DMS114 treated with DMSO at 0.1 percent for 48 hours (cell line): ENCODE results near the gene PSD4.

Source experiments
- DNase-seq: peaks from one replicate; lab custom pipeline; 2025; ENCODE audit not compliant: unreplicated experiment; lab: John Stamatoyannopoulos, UW

Gene PSD4

DNA sequence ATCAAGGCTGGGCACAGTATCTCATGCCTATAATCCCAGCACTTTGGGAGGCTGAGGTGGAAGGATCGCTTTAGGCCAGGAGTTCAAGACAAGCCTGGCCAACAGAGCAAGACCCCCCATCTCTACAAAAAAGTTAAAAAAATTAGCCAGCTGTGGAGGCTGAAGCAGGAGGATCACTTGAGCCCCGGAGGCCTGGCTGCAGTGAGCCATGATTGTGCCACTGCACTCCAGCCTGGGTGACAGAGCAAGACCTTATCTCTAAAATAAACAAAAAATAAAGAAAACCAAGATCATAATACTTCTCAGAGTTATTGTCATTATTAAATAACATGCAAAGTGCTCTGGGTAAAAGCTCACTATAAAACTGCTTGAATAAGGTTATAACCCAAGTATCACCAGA lies 31.5 kb upstream of the PSD4 start:
- DNase-seq: no peak

DNA sequence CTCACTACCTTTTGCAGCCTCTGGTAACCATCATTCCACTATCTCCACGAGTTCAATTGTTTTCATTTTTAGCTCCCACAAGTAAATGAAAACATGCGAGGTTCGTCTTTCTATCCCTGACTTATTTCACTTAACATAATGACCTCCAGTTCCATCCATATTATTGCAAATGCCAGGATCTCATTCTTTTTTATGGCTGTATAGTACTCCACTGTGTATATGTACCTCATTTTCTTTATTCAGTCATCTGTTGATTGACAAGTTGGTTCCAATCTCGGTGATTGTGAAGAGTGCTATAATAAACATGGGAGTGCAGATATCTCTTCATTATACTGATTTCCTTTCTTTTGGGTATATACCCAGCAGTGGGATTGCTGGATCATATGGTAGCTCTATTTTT lies 29.5 kb upstream of the PSD4 start:
- DNase-seq: no peak

DNA sequence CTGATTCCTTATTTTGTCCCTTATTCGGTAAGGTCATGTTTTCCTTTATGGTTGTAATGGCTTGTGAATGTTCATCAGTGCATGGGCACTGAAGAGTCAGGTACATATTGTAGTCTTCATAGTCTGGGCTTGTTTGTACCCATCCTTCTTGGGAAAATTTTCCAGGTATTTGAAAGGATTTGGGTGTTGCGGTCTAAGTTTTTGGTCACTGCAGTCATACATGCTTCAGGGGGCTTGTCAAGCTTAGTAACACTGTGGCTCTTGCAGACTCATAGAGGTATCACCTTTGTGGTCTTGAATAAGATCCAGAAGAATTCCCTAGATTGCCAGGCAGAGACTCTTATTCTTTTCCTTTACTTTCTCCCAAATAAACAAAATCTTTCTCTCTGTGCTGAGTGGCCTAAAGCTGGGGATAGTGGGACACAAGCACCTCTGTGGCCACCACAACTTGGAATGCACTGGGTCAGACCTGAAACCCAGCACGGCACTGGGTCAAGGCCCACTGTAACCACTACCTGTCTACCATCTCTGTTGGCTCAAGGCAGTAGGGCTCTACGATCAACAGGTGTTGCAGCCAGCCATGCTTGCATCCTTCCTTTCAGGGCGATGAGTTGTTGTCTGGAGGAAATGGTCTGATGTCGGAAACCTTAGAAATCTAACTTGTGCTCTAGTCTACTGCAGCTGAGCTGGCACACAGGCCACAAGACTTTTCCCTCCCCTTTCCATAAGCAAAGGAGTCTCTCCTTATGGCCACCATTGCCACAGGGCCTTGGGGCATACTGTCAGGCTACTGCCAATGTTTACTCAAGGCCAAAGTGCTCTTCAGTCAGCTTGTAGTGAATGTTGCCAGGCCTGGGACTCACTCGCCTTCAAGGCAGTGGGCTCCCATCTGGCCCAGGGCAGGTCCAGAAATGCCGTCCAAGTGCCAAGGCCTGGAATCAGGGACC lies 24.9 kb upstream of the PSD4 start:
- DNase-seq: no peak

DNA sequence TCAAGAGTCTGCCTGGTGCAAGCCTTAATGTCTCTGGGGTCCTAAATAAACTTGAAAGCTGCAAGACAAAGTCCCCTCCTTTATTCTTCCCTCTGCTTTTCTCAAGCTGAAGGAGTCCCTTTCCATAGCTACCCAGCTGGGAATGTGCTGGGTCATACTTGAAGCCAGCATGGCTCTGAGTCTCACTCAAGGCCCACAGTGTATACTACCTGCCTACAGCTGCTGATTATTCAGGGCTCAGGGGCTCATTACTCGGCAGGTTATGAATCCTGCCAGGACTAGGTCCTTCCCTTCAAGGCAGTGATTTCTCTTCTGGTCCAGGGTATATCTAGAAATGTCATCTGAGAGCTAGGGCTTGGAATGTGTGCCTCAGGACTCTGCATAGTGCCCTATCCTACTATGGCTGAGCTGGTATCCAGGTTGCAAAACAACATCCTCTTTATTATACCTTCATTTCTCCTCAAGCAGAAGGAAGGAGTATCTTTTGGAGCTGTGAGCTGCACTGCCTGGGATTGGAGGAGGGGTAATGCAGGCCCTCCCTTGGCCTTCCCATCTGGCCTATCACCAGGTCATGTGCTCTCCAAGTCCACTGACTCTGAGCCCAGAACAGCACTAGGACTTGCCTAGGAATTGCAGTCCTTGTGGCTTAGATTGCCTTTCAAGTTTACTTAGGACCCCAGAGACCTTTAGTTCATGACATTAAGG lies 24.1 kb upstream of the PSD4 start:
- no peak for DNase-seq

DNA sequence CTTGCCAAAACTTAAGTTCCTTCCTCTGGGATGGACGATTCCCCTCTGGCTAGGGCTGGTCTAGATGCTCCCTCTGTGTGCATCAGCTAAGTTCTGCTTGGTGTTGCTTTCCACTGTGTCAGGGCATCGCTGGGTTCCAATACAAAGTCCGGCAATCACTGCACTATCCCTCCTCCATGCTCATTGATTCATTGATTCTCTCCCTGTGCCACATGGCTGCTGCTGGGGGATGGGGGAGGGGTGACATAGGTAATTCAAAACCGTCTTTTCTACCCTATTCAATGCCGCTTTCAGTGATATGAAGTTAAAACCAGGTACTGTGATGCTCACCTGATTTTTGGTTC lies 23.5 kb upstream of the PSD4 start:
- no peak for DNase-seq

DNA sequence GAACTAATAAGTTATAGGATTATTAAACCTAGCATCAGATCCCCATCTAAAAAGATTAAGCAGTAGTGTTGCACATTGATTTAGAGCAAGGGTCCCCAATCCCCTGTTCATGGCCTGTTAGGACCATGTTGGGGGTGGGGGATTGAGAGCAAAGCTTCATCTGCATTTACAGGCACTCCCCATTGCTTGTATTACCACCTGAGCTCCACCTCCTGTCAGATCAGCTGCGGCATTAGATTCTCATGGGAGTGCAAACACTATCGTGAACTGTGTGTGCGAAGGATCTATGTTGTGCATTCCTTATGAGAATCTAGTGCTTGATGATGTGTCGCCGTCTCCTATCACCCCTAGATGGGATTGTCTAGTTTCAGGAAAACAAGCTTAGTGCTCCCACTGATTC lies 18.4 kb upstream of the PSD4 start:
- DNase-seq: no peak

DNA sequence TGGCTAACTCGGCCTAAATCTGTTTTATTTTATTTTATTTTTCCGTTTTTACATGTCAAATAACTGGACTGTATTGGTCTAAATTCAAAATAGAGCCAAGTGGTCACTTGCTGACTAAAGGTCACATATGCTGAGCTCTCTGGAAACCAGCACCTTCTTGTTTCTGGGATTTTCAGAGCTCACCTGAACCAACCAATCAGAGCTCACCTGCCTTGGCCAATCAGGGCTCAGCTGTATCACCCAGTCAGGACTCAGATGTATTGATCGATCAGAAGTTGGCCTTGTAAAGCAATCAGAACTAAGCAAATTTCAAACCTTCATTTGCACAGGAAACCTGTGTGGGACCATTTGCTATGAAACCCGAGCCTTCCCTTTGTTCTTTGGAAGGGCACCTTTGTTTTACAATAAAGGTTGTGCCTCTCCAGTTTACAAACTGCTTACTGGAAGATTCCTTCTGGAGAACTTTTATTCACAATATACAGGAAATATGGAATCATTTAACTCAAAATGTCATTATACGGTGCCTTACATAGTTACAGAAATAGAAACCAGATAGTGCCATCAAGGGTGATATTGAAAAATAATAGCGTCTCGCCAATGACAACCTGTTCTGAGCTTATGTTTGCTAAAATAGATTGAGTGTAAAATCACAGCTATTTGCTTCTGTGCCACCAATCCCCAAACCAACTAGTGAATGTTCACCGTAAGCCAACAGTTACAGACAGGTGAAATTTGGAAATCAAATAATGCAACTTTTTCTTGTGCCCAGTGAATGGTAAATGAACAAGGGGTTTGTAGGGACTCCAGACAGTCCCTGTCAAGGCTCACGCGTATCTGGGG lies 17.3 kb upstream of the PSD4 start:
- DNase-seq: no peak

DNA sequence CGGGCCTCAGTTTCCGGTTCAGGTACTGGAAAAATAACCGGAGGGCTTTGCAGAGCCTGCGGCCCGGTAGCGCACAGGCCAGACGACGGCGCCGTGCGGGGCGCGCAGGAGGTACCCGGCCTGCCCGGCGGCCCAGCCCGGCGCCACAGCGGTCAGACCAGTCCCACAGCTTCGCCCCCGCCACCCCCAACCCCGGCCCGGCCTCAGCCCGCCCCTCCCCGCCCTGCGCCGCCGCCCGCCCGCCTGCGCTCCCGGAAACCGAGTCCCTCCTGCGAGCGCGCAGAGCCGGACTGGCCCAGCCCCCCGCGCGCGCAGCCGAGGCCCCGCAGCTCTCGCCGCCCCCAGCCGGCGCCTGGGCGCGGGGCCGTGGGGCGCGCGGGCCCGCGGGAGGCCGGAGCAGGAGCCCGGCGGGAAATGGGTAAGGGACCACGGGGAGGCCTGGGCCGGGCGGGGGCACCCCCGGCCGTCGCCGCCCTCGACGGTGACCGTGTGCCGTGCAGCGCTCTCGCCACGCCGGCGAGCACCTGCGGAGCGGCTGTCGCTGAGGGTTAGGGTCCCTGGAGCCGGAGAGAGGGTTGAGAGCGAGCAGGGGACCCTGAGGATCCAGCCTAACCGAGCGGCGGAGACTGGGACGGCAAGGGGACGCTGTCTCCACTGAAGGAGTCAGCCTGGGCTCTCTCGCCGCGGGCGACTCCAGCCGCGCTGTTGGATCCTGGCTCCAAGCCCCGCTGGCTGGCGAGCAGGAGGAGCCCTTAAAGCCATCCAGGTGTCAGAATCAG lies 16.5 kb upstream of the PSD4 start:
- no peak for DNase-seq

DNA sequence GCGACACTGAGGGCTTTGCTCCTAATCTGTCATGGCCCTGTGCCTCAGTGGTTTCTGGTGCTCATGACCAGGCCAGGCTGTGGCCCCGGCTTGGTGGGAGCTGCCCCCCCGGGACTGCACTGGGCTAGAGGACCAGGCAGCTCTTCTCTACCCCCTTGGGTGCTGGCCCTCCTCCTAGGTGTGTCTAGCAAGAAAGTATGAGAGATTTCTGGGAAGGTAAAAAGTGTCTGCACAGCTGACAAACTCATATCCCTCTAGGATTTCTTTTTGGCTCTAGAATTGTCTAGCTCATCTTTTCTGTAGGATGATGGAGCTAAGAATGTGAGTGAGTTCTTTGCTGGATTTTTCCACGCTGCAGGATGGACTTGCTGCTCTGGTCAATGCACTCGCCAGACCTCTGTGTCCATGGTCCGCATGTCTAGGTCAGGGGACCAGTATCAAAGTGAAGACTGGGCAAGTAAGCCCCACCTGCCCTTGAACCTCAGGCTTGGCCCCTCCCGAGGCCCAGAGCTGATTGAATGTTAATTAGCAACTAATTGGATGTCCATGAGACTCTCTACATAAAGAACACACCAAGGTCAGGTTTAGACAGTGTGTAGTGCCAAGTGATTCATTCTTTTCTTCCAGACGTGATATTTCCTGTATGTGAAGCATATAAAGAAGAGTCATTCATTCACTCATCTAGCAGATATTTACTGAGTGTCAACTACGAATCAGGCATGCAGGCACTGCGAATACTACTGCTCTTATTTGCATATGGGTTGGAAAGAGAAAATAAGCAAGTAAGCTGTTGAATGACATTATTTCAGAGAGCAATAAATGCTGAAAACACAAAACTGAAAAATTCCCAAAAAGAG lies 15.6 kb upstream of the PSD4 start:
- no peak for DNase-seq

DNA sequence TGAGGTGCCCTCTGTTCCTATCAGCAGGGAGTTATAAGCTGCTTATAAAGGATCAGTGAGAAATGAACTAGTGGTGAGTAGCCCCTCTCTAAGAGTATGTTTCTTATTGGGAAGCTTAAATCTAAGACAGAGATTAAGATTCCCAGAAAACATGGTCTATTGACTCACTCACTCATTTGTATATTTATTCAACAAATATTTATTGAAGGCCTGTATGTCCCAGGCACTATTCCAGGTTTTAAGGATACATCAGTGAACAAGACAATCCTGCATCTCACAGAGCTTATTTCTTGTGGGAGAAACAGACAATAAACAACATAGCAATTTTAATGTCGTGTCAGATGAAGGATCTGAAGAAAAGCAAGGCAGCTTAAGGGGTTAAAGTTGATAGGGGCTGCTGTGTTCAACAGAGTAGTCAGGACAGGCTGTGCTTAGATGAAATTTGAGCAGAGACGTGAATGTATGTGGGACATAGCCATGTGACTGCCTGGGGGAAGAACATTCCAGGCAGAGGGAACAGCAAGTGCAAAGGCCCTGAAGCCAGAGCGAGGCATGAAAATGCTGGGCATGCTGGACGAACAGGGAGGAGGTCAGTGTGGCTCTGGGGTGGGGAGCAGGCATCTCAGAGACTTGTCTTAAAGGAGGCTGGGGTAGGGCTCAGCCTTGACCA lies 14.8 kb upstream of the PSD4 start:
- no peak for DNase-seq

DNA sequence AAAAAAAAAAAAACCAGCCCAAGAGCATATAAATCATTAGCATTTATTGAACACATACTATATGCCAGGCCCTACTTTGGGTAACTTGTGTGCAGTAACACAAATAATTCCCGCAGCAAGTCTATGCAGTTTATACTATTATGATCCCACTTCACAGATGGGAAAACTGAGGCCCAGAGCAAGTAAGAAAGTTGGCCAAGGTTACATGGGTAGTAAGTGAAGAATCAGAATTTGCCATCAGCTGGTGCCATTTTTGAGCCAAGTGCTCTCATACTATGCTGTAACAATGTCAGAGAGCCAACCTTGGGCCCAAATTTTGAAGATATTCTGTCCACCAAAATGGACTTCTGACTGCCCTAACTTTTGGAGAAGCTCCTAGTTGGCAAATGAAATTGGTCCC lies 13.5 kb upstream of the PSD4 start:
- no peak for DNase-seq

DNA sequence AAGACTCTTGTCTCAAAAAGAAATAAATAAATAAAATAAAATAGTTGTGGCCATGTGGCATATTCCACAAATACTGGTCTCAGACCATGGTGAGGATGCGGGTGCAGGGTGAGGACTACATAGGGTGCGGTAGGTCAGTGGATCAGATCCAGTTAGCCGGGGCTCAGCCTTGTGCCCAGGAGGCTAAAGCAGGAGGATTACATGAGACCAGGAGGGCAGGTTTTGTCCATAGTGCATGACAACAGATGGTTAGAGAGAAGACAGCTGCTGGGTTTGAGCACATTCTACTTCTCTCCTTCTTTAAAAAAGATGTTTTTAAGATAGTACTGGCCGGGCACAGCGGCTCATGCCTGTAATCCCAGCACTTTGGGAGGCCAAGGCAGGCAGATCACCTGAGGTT lies 12.8 kb upstream of the PSD4 start:
- no peak for DNase-seq

DNA sequence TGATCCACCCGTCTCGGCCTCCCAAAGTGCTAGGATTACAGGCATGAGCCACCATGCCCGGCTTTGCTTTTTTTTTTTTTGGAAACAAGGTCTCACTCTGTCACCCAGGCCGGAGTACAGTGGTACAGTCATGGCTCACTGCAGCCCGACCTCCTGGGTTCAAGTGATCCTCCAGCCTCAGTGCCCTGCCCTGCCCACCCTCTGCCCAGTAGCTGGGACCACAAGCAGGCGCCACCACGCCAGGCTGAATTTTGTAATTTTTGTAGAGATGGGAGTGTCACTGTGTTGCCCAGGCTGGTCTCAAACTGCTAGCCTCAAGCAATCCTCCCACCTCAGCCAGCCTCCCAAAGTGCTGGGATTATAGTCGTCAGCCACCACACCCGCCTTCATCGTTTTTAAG lies 11.6 kb upstream of the PSD4 start:
- DNase-seq: no peak

DNA sequence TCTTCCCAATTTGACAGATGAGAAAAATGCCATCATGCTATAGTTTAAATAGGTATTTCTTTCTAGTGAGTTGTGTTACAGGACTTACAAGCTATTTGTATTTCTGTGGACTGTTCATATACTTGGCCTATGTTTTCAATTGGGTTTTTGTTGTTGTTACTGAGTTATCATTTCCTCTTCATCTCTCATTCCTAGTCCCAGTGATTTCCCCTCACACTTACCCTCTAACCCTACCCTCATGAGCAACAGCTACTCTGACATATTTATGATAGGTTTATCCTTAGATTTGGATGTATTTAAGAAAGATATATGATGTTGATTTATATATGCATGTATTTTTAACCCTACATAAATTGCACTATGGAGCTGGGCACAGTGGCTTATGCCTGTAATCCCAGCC lies 10.9 kb upstream of the PSD4 start:
- no peak for DNase-seq

DNA sequence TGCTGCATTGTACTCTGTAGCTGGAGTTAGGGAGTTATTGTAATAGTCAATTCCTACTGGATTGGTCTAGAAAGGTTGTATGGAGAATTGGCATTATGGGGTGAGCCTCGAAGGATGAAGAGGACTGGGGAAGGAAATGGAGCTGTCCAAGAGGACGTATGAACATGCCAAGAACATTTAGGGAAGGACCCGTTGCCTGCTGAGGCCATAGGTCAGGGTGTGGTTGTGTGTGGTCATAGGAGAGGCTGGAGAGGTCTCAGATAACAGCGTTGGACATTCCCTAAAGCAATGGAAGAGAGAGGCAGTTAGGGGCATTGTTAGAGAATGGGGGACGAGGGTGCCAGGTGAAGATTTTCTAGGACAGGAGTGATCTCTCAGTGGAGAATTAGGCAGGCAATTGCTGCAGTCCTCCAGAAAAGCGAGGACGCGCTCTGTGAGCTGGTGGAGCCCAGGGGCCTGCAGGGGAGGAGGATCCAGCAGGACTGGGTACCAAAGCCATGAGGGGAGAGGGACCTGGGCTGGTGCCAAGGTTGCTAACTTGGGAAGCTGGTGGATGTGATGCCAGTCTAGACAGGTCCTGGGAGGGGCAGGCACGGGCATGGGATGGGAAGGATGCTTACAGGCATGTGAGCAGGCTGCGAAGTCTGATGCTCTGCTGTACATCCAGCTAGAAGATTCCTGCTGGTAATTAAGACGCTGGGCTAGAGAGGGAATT lies 9.4 kb upstream of the PSD4 start:
- DNase-seq: no peak

DNA sequence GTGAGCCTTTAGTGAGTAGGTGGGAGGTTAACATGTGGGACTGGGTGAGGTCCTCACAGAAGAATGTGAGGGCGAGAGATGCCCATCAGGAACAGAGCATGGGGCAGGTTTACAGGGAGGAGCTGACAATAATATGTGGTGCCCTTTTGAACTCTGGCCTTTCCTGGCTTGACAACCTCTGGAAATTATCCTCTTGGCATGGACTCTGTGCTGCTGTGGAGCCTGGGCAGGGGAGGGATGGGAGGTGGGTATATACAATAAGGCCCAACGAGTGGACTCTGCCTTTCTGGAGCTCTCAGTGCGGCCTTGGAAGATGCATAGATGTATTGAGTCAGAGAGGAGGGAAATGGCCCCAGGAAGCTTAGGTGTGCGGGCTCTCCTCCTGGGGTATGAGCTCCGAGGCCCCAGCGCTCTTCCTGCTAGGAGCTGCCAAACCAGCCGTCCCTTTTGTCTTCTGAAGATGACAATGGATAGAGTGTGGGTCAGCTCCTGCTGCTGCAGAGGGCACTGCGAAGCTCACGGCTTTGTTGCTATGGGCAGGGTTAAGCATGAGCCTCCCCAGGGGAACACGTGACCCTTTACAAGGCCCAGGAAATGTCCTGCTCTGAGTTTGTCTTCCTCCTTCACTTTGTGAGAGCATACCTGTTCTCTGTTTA lies 8.7 kb upstream of the PSD4 start:
- DNase-seq: no peak

DNA sequence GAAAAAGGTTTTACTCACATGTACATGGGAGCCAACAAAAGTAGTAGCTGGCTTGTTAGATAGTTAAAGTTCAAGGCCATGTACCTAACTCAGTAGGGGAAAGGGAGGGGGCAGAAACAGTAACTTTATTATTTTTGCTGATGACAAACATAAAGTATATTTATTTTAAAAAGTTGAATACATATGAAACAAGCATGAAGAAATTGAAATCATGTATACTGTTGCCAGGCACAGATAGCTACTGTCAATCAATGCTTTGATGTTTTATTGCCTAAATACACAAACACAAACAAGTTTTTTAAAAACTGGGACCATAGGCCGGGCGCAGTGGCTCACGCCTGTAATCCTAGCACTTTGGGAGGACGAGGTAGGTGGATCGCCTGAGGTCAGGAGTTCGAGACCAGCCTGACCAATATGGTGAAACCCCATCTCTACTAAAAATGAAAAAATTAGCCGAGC lies 7.6 kb upstream of the PSD4 start:
- no peak for DNase-seq
